Measurements from ENCODE around the gene CAND1. TPM values are rescaled to one million over a fixed set of nuclear protein-coding genes. Genes with fewer than 3 reads are reported as not detected.

The CAND1 gene
- total RNA-seq, 1 experiment from 2014 or later, result 236 TPM

- TF ChIP-seq ZNF425 (CRISPR knock-in tag; conservative IDR thresholded peaks at IDR 0.05) (no peak), MYBL2 (CRISPR knock-in tag; IDR thresholded peaks at IDR 0.05) (no peak), ZBTB21 (CRISPR knock-in tag; IDR thresholded peaks at IDR 0.05; ENCODE audit: borderline replicate concordance) (no peak), ZNF138 (CRISPR knock-in tag; conservative IDR thresholded peaks at IDR 0.05) (no peak), ZNF512 (CRISPR knock-in tag; IDR thresholded peaks at IDR 0.05; ENCODE audit: borderline replicate concordance) (no peak)
Observed at GRCh38 chr12:67323007-67323406, 53.8 kb downstream of the CAND1 start (continued).

- TF ChIP-seq, protein P1, sequence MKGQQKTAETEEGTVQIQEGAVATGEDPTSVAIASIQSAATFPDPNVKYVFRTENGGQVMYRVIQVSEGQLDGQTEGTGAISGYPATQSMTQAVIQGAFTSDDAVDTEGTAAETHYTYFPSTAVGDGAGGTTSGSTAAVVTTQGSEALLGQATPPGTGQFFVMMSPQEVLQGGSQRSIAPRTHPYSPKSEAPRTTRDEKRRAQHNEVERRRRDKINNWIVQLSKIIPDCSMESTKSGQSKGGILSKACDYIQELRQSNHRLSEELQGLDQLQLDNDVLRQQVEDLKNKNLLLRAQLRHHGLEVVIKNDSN (CRISPR knock-in tag; IDR thresholded peaks at IDR 0.05), result no peak
- TF ChIP-seq SMAD3 (CRISPR knock-in tag; IDR thresholded peaks at IDR 0.05; ENCODE audit: borderline replicate concordance), result no peak
- TF ChIP-seq ZNF425 (CRISPR knock-in tag; conservative IDR thresholded peaks at IDR 0.05), result no peak
- TF ChIP-seq, protein P2, sequence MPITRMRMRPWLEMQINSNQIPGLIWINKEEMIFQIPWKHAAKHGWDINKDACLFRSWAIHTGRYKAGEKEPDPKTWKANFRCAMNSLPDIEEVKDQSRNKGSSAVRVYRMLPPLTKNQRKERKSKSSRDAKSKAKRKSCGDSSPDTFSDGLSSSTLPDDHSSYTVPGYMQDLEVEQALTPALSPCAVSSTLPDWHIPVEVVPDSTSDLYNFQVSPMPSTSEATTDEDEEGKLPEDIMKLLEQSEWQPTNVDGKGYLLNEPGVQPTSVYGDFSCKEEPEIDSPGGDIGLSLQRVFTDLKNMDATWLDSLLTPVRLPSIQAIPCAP (CRISPR knock-in tag; IDR thresholded peaks at IDR 0.05), result no peak
- no peak for TF ChIP-seq TCF7 (CRISPR knock-in tag; IDR thresholded peaks at IDR 0.05; ENCODE audit: low read depth)
- TF ChIP-seq, protein P3, sequence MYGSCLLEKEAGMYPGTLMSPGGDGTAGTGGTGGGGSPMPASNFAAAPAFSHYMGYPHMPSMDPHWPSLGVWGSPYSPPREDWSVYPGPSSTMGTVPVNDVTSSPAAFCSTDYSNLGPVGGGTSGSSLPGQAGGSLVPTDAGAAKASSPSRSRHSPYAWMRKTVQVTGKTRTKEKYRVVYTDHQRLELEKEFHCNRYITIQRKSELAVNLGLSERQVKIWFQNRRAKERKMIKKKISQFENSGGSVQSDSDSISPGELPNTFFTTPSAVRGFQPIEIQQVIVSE (CRISPR knock-in tag; IDR thresholded peaks at IDR 0.05; ENCODE audit: borderline replicate concordance), result no peak
- no peak for TF ChIP-seq GTF2I (CRISPR knock-in tag; conservative IDR thresholded peaks at IDR 0.05)
- TF ChIP-seq ZNF263 (CRISPR knock-in tag; IDR thresholded peaks at IDR 0.05; ENCODE audit: low read depth), result no peak
- TF ChIP-seq ZNF138 (CRISPR knock-in tag; conservative IDR thresholded peaks at IDR 0.05), result no peak
- TF ChIP-seq, protein P4, sequence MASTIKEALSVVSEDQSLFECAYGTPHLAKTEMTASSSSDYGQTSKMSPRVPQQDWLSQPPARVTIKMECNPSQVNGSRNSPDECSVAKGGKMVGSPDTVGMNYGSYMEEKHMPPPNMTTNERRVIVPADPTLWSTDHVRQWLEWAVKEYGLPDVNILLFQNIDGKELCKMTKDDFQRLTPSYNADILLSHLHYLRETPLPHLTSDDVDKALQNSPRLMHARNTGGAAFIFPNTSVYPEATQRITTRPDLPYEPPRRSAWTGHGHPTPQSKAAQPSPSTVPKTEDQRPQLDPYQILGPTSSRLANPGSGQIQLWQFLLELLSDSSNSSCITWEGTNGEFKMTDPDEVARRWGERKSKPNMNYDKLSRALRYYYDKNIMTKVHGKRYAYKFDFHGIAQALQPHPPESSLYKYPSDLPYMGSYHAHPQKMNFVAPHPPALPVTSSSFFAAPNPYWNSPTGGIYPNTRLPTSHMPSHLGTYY (CRISPR knock-in tag; IDR thresholded peaks at IDR 0.05), result no peak
- TF ChIP-seq, protein P5, sequence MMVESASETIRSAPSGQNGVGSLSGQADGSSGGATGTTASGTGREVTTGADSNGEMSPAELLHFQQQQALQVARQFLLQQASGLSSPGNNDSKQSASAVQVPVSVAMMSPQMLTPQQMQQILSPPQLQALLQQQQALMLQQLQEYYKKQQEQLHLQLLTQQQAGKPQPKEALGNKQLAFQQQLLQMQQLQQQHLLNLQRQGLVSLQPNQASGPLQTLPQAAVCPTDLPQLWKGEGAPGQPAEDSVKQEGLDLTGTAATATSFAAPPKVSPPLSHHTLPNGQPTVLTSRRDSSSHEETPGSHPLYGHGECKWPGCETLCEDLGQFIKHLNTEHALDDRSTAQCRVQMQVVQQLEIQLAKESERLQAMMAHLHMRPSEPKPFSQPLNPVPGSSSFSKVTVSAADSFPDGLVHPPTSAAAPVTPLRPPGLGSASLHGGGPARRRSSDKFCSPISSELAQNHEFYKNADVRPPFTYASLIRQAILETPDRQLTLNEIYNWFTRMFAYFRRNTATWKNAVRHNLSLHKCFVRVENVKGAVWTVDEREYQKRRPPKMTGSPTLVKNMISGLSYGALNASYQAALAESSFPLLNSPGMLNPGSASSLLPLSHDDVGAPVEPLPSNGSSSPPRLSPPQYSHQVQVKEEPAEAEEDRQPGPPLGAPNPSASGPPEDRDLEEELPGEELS (CRISPR knock-in tag; IDR thresholded peaks at IDR 0.05), result no peak
- TF ChIP-seq IRF2 (CRISPR knock-in tag; IDR thresholded peaks at IDR 0.05; ENCODE audit: borderline replicate concordance, low read depth), result no peak
- TF ChIP-seq ZNF396 (CRISPR knock-in tag; IDR thresholded peaks at IDR 0.05; ENCODE audit: borderline replicate concordance), result no peak
- TF ChIP-seq FOXJ3 (CRISPR knock-in tag; IDR thresholded peaks at IDR 0.05; ENCODE audit: borderline replicate concordance), result no peak
- TF ChIP-seq, protein P6, sequence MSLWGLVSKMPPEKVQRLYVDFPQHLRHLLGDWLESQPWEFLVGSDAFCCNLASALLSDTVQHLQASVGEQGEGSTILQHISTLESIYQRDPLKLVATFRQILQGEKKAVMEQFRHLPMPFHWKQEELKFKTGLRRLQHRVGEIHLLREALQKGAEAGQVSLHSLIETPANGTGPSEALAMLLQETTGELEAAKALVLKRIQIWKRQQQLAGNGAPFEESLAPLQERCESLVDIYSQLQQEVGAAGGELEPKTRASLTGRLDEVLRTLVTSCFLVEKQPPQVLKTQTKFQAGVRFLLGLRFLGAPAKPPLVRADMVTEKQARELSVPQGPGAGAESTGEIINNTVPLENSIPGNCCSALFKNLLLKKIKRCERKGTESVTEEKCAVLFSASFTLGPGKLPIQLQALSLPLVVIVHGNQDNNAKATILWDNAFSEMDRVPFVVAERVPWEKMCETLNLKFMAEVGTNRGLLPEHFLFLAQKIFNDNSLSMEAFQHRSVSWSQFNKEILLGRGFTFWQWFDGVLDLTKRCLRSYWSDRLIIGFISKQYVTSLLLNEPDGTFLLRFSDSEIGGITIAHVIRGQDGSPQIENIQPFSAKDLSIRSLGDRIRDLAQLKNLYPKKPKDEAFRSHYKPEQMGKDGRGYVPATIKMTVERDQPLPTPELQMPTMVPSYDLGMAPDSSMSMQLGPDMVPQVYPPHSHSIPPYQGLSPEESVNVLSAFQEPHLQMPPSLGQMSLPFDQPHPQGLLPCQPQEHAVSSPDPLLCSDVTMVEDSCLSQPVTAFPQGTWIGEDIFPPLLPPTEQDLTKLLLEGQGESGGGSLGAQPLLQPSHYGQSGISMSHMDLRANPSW (CRISPR knock-in tag; conservative IDR thresholded peaks at IDR 0.05; ENCODE audit: low read depth), result no peak
- no peak for TF ChIP-seq MYBL2 (CRISPR knock-in tag; IDR thresholded peaks at IDR 0.05)
- CTCF ChIA-PET, result no interaction called here
- Mint-ChIP-seq H3K27me3 (ENCODE audit: low read depth) (no peaks in the 10 kb centered on the region), H3K9me3 (peaks cover 35% of the 10 kb centered on the region), H3K4me3 (no peak overlapping the region), H3K4me1 (no peaks in the 10 kb centered on the region), H3K36me3 (peaks cover 24% of the 10 kb centered on the region), H3K27ac (no peak overlapping the region)
- POLR2A ChIA-PET, result no interaction called here
- no peak for DNase-seq (ENCODE audit: low spot score)
- no peak for ATAC-seq
Observed at GRCh38 chr12:67326637-67327036, 57.5 kb downstream of the CAND1 start.

Measured in WTC11 (cell line).